Measurements from ENCODE around the gene GIMAP2. TPM values are rescaled to one million over a fixed set of nuclear protein-coding genes. Genes with fewer than 3 reads are reported as not detected.

The GIMAP2 gene
- total and polyA plus RNA-seq, 2 of the 13 experiments (the other 11 are each of a cell fraction or from before 2014, with no cell fraction given), result 0.49 to 1.4 TPM

DNA sequence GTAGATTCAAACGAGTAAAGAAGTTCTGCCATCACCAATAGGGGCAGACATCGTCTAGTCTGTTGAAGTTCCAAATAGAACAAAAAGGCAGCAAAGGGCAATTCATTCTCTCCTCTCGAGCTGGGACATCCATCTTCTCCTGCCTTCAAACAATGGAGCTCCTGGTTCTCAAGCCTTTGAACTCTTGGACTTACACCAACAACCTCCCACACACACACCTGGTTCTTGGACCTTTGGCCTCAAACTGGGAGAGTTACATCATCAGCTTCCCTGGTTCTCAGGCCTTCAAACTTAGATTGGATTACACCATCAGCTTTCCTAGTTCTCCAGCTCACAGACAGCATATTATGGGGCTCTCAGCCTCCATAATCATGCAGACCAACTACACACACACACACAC lies 41.9 kb downstream of the GIMAP2 start (continued):
- TF ChIP-seq RBFOX2 (IDR thresholded peaks at IDR 0.05; ENCODE audit: low read depth, low read length) (no peak), ZZZ3 (CRISPR knock-in tag; IDR thresholded peaks at IDR 0.05; ENCODE audit: borderline replicate concordance) (no peak), NFKB2 (CRISPR knock-in tag; IDR thresholded peaks at IDR 0.05; ENCODE audit: borderline replicate concordance) (no peak), NCOA5 (CRISPR knock-in tag; IDR thresholded peaks at IDR 0.05) (no peak), ZNF558 (CRISPR knock-in tag; IDR thresholded peaks at IDR 0.05; ENCODE audit: borderline replicate concordance) (no peak), MYC (CRISPR knock-in tag; IDR thresholded peaks at IDR 0.05; ENCODE audit: borderline replicate concordance) (no peak), HOXA3 (CRISPR knock-in tag; IDR thresholded peaks at IDR 0.05) (0 out of 2 replicates have a peak, but pooled peaks have one; percentile 35), TAF1 (CRISPR knock-in tag; IDR thresholded peaks at IDR 0.05) (no peak), ZNF614 (CRISPR knock-in tag; IDR thresholded peaks at IDR 0.05; ENCODE audit: borderline replicate concordance) (0 out of 2 replicates have a peak, but pooled peaks have one; percentile 59), KLF9 (CRISPR knock-in tag; IDR thresholded peaks at IDR 0.05; ENCODE audit: low read depth) (no peak), MAFG (CRISPR knock-in tag; IDR thresholded peaks at IDR 0.05) (no peak), JDP2 (CRISPR knock-in tag; IDR thresholded peaks at IDR 0.05; ENCODE audit: borderline replicate concordance) (no peak), ZNF224 (CRISPR knock-in tag; IDR thresholded peaks at IDR 0.05) (no peak), SIX4 (CRISPR knock-in tag; IDR thresholded peaks at IDR 0.05) (no peak), ZFP36 (IDR thresholded peaks at IDR 0.05; ENCODE audit: borderline replicate concordance, low read depth, low read length, partially characterized antibody) (no peak), RAD21 (CRISPR knock-in tag; IDR thresholded peaks at IDR 0.05) (no peak), FOXA3 (CRISPR knock-in tag; IDR thresholded peaks at IDR 0.05) (peak; percentile 43; the same call in 1 of the 2 replicates), ZSCAN21 (CRISPR knock-in tag; IDR thresholded peaks at IDR 0.05; ENCODE audit: borderline replicate concordance) (no peak), NRL (CRISPR knock-in tag; IDR thresholded peaks at IDR 0.05; ENCODE audit: borderline replicate concordance) (no peak), RXRA (CRISPR knock-in tag; IDR thresholded peaks at IDR 0.05) (peak; percentile 35; the same call in 1 of the 2 replicates), ZNF646 (CRISPR knock-in tag; IDR thresholded peaks at IDR 0.05) (no peak), AGO2 (optimal IDR thresholded peaks at IDR 0.05; ENCODE audit: low read depth, low read length) (no peak), MTF2 (CRISPR knock-in tag; IDR thresholded peaks at IDR 0.05; ENCODE audit: borderline replicate concordance) (no peak), TCF12 (IDR thresholded peaks at IDR 0.05) (no peak), TCF12 (CRISPR knock-in tag; IDR thresholded peaks at IDR 0.05) (no peak), HNRNPH1 (optimal IDR thresholded peaks at IDR 0.05; ENCODE audit: low read depth, low read length) (no peak), IRX3 (CRISPR knock-in tag; IDR thresholded peaks at IDR 0.05; ENCODE audit: borderline replicate concordance, low read depth) (no peak)
